GM10248 (cell line): ENCODE data around the gene PTGFRN.
"Not testable (repeated sequence)": the region's sequence is repeated elsewhere in the genome, so short reads cannot be mapped to it uniquely, and the experiment has no call there.

ENCODE experiments used
- CTCF ChIA-PET: fragments of 300-600 bp; sonication (Branson Sonifier 250); formaldehyde crosslinking; extraction: SDS; loops from one replicate; lab custom pipeline; 2021; ENCODE audit warnings: antibody characterized with exemption; lab: Yijun Ruan, JAX
- POLR2A ChIA-PET: fragments of 350-650 bp; sonication (Branson Sonifier 250); formaldehyde crosslinking; extraction: SDS; loops from one replicate; lab custom pipeline; 2020; ENCODE audit warnings: antibody characterized with exemption; lab: Yijun Ruan, JAX
- DNase-seq: peaks from one replicate; pipeline ENCODE4 v3.0.0; 2012; ENCODE audit errors: extremely low spot score
- CTCF ChIP-seq: IDR thresholded peaks from 2 replicates; pipeline ENCODE4 v1.5.1; 2012; ENCODE audit warnings: mild to moderate bottlenecking, low read depth; ENCODE audit errors: extremely low read depth, missing control alignments, control extremely low read depth

The PTGFRN gene

GRCh38 chr1:116871779-116872146, 38.0 kb upstream of the PTGFRN start:
- ChIA-PET CTCF (interaction anchor here (1.0 to 1.2 kb wide), 2 partner anchors 12 to 110 kb away, joined by 3 read pairs; no protein-coding TSS in a partner anchor), POLR2A (no interaction called here)
- no peak for DNase-seq
- TF ChIP-seq CTCF: no peak

DNA sequence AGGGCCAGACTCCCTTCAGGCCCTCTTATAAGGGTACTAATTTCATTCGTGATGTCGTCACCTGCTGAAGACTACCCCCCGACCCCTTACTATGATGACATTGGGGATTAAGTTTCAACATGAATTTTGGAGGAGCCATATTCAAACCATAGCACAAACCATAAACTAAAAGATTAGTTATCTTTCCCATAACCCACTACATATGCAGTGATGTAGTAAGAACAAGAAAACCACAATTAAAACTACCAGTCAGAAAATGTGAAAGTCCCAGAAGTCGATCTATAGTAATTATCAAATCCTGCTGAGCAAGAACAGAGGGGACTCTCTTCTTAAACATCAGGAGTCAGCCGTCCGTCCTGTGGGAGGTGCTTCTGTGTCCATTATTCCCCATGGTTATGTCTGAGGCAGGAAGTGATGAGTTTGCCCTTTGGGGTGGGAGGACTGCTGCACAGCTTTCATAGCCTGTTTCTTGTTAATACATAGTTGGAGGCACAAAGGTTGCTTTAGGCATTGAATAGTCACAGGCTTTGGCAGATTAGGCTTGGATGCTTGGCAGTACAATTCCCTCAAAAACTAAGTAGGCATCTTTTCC, 35.9 kb upstream of the PTGFRN start:
- no peak for DNase-seq
- TF ChIP-seq CTCF: no peak
- CTCF ChIA-PET: interaction anchor here (1.0 kb wide), 2 partner anchors 18 to 137 kb away, joined by 3 to 4 read pairs; no protein-coding TSS in a partner anchor
- POLR2A ChIA-PET: no interaction called here

DNA sequence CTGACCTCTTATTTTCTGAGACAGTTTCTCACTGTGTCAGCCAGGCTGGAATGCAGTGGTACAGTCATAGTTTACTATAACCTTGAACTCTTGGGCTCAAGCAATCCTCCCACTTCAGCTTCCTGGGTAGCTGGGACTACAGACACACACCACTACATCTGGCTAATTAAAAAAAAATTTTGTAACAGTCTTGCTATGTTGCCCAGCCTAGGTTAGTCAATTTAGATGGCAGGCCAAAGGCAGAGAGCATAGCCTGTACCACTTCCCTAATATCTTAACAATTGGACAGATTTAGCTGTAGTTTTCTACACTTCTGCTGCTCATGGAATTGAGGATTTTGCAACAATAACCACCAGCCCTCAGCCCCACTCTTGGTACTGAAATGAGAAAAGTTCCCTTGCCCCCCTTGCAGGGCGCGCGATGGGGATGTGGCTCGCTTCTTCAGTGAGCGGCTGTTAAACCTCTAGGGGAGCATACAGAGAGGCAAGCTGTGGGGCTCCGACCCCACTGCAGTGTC, 34.9 kb upstream of the PTGFRN start:
- TF ChIP-seq CTCF: no peak
- DNase-seq: no peak
- CTCF ChIA-PET: interaction anchor here (1.0 kb wide), 2 partner anchors 19 to 138 kb away, joined by 3 to 4 read pairs; no protein-coding TSS in a partner anchor
- POLR2A ChIA-PET: no interaction called here

- ChIA-PET POLR2A (no interaction called here), CTCF (interaction anchor here (3.9 kb wide), 1 partner anchor 12 kb away, joined by 23 read pairs; no protein-coding TSS in a partner anchor)
- DNase-seq: no peak
- no peak for TF ChIP-seq CTCF
Measured at GRCh38 chr1:116875391-116875790, 34.3 kb upstream of the PTGFRN start.

DNA sequence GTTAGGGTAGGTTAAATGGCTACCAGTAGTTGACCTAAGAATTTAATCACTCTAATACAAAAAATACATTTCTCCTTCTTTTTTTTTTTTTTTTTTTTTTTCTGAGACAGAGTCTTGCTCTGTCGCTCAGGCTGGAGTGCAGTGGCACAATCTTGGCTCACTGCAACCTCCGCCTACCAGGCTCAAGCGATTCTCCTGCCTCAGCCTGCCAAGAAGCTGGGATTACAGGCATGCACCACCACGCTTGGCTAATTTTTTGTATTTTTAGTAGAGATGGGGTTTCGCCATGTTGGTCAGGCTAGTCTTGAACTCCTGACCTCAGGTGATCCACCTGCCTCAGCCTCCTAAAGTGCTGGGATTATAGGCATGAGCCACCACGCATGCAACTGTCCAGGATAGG, 33.8 kb upstream of the PTGFRN start:
- DNase-seq, POLR2A ChIA-PET: not testable (repeated sequence)
- CTCF ChIA-PET: interaction anchor here (0.8 to 3.9 kb wide), 2 partner anchors 12 to 22 kb away, joined by 3 to 23 read pairs; no protein-coding TSS in a partner anchor

GRCh38 chr1:116877141-116877818, 32.4 kb upstream of the PTGFRN start:
- no peak for DNase-seq
- POLR2A ChIA-PET: no interaction called here
- no peak for TF ChIP-seq CTCF
- CTCF ChIA-PET: interaction anchor here (0.9 to 3.9 kb wide), 10 partner anchors 11 to 170 kb away, joined by 3 to 23 read pairs (median 4); no protein-coding TSS in a partner anchor

DNA sequence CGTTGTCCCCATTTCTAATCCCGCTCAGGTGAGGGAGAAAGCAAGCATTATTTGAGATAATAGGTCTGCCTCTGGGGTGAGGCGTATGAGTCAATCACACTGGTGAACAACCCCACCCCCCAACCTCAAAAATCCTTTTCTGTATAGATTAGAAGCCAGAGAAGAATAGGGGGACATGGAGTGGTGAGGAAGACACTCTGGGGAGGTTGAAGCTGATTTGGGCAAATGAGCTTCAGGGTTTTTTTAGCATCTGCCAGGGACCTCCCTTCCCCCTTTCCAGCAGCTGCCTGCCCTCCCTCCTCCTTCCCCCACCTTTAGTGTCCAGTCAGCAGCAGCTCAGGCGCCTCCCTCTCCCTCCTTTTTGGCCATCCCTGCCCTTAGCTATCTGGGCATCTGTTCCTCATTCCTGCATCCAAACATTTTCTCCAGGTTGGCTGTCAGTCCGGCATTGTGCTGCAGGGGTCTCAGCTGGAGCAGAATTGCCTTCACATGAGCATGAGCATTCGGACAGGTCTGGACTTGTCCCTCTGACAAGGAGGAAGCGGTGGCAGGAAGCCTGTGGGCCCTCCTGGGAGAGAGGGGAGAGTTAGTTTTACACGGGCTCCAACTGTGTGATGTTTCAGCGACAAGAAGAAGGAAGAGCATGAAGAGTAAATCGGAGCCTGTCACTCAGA, 30.8 kb upstream of the PTGFRN start:
- no peak for TF ChIP-seq CTCF
- DNase-seq: peak; percentile 32
- POLR2A ChIA-PET: interaction anchor here (1.2 kb wide), 1 partner anchor 141 kb away, joined by 4 read pairs; no protein-coding TSS in a partner anchor
- CTCF ChIA-PET: interaction anchor here (0.7 to 3.9 kb wide), 9 partner anchors 9 to 155 kb away, joined by 3 to 23 read pairs (median 4); no protein-coding TSS in a partner anchor
